ENCODE results near the gene KIF26B.

The KIF26B gene

GRCh38 chr1:245537992-245538391 lies 383.2 kb downstream of the KIF26B start:
- no peak for DNase-seq

- no peak for DNase-seq
Measured at GRCh38 chr1:245538671-245539070, 383.9 kb downstream of the KIF26B start.

GRCh38 chr1:245541369-245541768 lies 386.6 kb downstream of the KIF26B start:
- DNase-seq, result no peak

- DNase-seq, result no peak
Measured at GRCh38 chr1:245542365-245542764, 387.6 kb downstream of the KIF26B start.

GRCh38 chr1:245544236-245544635 lies 389.5 kb downstream of the KIF26B start:
- no peak for DNase-seq

GRCh38 chr1:245546875-245547274 lies 392.1 kb downstream of the KIF26B start:
- DNase-seq, result no peak

- no peak for DNase-seq
Measured at GRCh38 chr1:245549996-245550719, 395.4 kb downstream of the KIF26B start.

- DNase-seq, result no peak
Measured at GRCh38 chr1:245550720-245551043, 395.9 kb downstream of the KIF26B start.

- DNase-seq, result no peak
Measured at GRCh38 chr1:245551536-245551935, 396.8 kb downstream of the KIF26B start.

GRCh38 chr1:245552331-245552730 lies 397.5 kb downstream of the KIF26B start:
- no peak for DNase-seq

GRCh38 chr1:245556057-245556456 lies 401.3 kb downstream of the KIF26B start:
- no peak for DNase-seq

- no peak for DNase-seq
Measured at GRCh38 chr1:245558069-245558468, 403.3 kb downstream of the KIF26B start.

- no peak for DNase-seq
Measured at GRCh38 chr1:245560316-245560859, 405.6 kb downstream of the KIF26B start.

- DNase-seq, result no peak
Measured at GRCh38 chr1:245561665-245562234, 407.0 kb downstream of the KIF26B start.

- DNase-seq, result no peak
Measured at GRCh38 chr1:245566134-245566533, 411.3 kb downstream of the KIF26B start.

GRCh38 chr1:245566952-245567351 lies 412.2 kb downstream of the KIF26B start:
- DNase-seq, result no peak

GRCh38 chr1:245571815-245572294 lies 417.1 kb downstream of the KIF26B start:
- no peak for DNase-seq

GRCh38 chr1:245572709-245573108 lies 417.9 kb downstream of the KIF26B start:
- DNase-seq, result no peak

- no peak for DNase-seq
Measured at GRCh38 chr1:245575710-245576109, 420.9 kb downstream of the KIF26B start.

- no peak for DNase-seq
Measured at GRCh38 chr1:245576323-245576722, 421.5 kb downstream of the KIF26B start.

- DNase-seq, result no peak
Measured at GRCh38 chr1:245577191-245578157, 422.7 kb downstream of the KIF26B start.

GRCh38 chr1:245578308-245578707 lies 423.5 kb downstream of the KIF26B start:
- no peak for DNase-seq

- no peak for DNase-seq
Measured at GRCh38 chr1:245578771-245579170, 424.0 kb downstream of the KIF26B start.
